GM19372 (cell line): ENCODE data around the gene POLR3G.

ENCODE experiments used
- ATAC-seq: cut with Tn5 transposase; IDR thresholded peaks from one replicate; pipeline ENCODE4 v1.9.1; 2021; ENCODE audit warnings: mild to moderate bottlenecking, low read depth, moderate library complexity; ENCODE audit not compliant: unreplicated experiment

The POLR3G gene

GRCh38 chr5:90474235-90475107, at the start of gene POLR3G, which contains the start of gene MBLAC2:
TSS of gene POLR3G (plus strand) at chr5:90474864. CDS start at chr5:90485568, 10,704 bp downstream.
TSS of gene MBLAC2 (minus strand) at chr5:90474771. CDS start at chr5:90474292, 479 bp downstream.
- peak; percentile 77 for ATAC-seq

GRCh38 chr5:90434116-90434714, 40.4 kb upstream of the POLR3G start:
- ATAC-seq = no peak

- ATAC-seq = no peak
These were observed 37.0 kb upstream of the POLR3G start for GRCh38 chr5:90437663-90438062.

GRCh38 chr5:90438100-90438499, 36.6 kb upstream of the POLR3G start:
- ATAC-seq = no peak

- no peak for ATAC-seq
These were observed 34.0 kb upstream of the POLR3G start for GRCh38 chr5:90440644-90441043.

- no peak for ATAC-seq
These were observed 27.7 kb upstream of the POLR3G start for GRCh38 chr5:90446961-90447360.

- no peak for ATAC-seq
These were observed 13.4 kb upstream of the POLR3G start for GRCh38 chr5:90461288-90461687.

GRCh38 chr5:90472783-90473395, 1.8 kb upstream of the POLR3G start:
- peak; percentile 9 for ATAC-seq

- peak; percentile 21 for ATAC-seq
These were observed 1.0 kb upstream of the POLR3G start for GRCh38 chr5:90473396-90474234.

- no peak for ATAC-seq
These were observed 844 bp downstream of the POLR3G start for GRCh38 chr5:90475436-90475980.

GRCh38 chr5:90476391-90476790, 1.7 kb downstream of the POLR3G start:
- no peak for ATAC-seq

- no peak for ATAC-seq
These were observed 2.4 kb downstream of the POLR3G start for GRCh38 chr5:90477073-90477472.

GRCh38 chr5:90477621-90478215, 3.1 kb downstream of the POLR3G start:
- no peak for ATAC-seq

GRCh38 chr5:90479611-90480385, 5.1 kb downstream of the POLR3G start:
- ATAC-seq = no peak

GRCh38 chr5:90480699-90481098, 6.0 kb downstream of the POLR3G start:
- no peak for ATAC-seq

- ATAC-seq = no peak
These were observed 8.5 kb downstream of the POLR3G start for GRCh38 chr5:90483206-90483605.

GRCh38 chr5:90484540-90484939, 9.9 kb downstream of the POLR3G start:
- ATAC-seq = no peak

- ATAC-seq = no peak
These were observed 14.1 kb downstream of the POLR3G start for GRCh38 chr5:90488791-90489190.

GRCh38 chr5:90494043-90494442, 19.4 kb downstream of the POLR3G start:
- no peak for ATAC-seq
